Neural progenitor cell (in vitro differentiated cells): Measurements from ENCODE around the gene ANKS1B. TPM values are rescaled to one million over a fixed set of nuclear protein-coding genes. Genes with fewer than 3 reads are reported as not detected.

Experiments used
- DNase-seq: peaks from one replicate; pipeline ENCODE4 v3.0.0-alpha.2; 2016; ENCODE audit warnings: low spot score
- H2AFZ ChIP-seq: fragments of 200-600 bp; sonication (generic); replicated peaks from 2 replicates; pipeline ENCODE4 v1.6.1; 2016; ENCODE audit warnings: antibody characterized with exemption
- H3F3A ChIP-seq: fragments of 200-600 bp; sonication (generic); 2 replicates; pipeline ENCODE4 v1.6.1; 2016; ENCODE audit warnings: antibody characterized with exemption, low read depth
- H3K27ac ChIP-seq: fragments of 200-600 bp; sonication (generic); 2 replicates; pipeline ENCODE4 v1.5.1; 2016; ENCODE audit warnings: mild to moderate bottlenecking
- H3K27me3 ChIP-seq: fragments of 200-600 bp; sonication (generic); 2 replicates; pipeline ENCODE4 v1.6.1; 2016; ENCODE audit warnings: mild to moderate bottlenecking, moderate library complexity
- H3K36me3 ChIP-seq: fragments of 200-600 bp; sonication (generic); 2 replicates; pipeline ENCODE4 v1.5.1; 2016
- H3K4me1 ChIP-seq: fragments of 200-600 bp; sonication (generic); 2 replicates; pipeline ENCODE4 v1.6.1; 2016; ENCODE audit warnings: mixed run types
- H3K4me2 ChIP-seq: fragments of 200-600 bp; sonication (generic); 2 replicates; pipeline ENCODE4 v1.6.1; 2016
- H3K4me3 ChIP-seq: fragments of 200-600 bp; sonication (generic); 2 replicates; pipeline ENCODE4 v1.5.1; 2016
- H3K79me2 ChIP-seq: fragments of 200-600 bp; sonication (generic); 2 replicates; pipeline ENCODE4 v1.6.1; 2016; ENCODE audit warnings: low read depth
- H3K9ac ChIP-seq: fragments of 200-600 bp; sonication (generic); 2 replicates; pipeline ENCODE4 v1.6.1; 2016
- H3K9me3 ChIP-seq: fragments of 200-600 bp; sonication (generic); 2 replicates; pipeline ENCODE4 v1.5.1; 2016; ENCODE audit warnings: low read depth
- H4K20me1 ChIP-seq: fragments of 200-600 bp; sonication (generic); 2 replicates; pipeline ENCODE4 v1.6.1; 2016; ENCODE audit warnings: low read depth
- H3K27ac Mint-ChIP-seq: 3 replicates; pipeline ENCODE4 v1.8.0; 2021; ENCODE audit warnings: mixed read lengths
- H3K27me3 Mint-ChIP-seq: 2 replicates; pipeline ENCODE4 v1.8.0; 2022; ENCODE audit warnings: low read depth, mild to moderate bottlenecking, inconsistent platforms, moderate library complexity, mixed read lengths; ENCODE audit not compliant: insufficient read depth
- H3K36me3 Mint-ChIP-seq: 3 replicates; pipeline ENCODE4 v1.8.0; 2021; ENCODE audit warnings: mixed read lengths
- H3K4me1 Mint-ChIP-seq: 3 replicates; pipeline ENCODE4 v1.8.0; 2021; ENCODE audit warnings: mixed read lengths
- H3K4me3 Mint-ChIP-seq: 3 replicates; pipeline ENCODE4 v1.8.0; 2021; ENCODE audit warnings: mild to moderate bottlenecking, moderate library complexity, mixed read lengths
- H3K9me3 Mint-ChIP-seq: 3 replicates; pipeline ENCODE4 v1.8.0; 2020; ENCODE audit warnings: mixed read lengths
- EZH2 ChIP-seq: fragments of 200-600 bp; sonication (generic); IDR thresholded peaks from 2 replicates; pipeline ENCODE4 v1.6.1; 2017; ENCODE audit warnings: antibody characterized with exemption, mild to moderate bottlenecking, moderate library complexity
- EZH2phosphoT487 ChIP-seq: fragments of 200-600 bp; sonication (generic); IDR thresholded peaks from 2 replicates; pipeline ENCODE4 v1.6.1; 2017; ENCODE audit warnings: antibody characterized with exemption
- total RNA-seq: library from RNA; depleted of rRNA; stranded (reverse); fragments of >200 nt; gene quantifications from 2 replicates; pipeline ENCODE4 v1.2.3, GENCODE V29; 2015; ENCODE audit warnings: low replicate concordance
- TF ChIP-seq, protein P1 (sequence below): fragments of 200-600 bp; sonication (generic); IDR thresholded peaks from 2 replicates; pipeline ENCODE4 v1.5.1; 2017; ENCODE audit warnings: antibody characterized with exemption, mild to moderate bottlenecking

Gene ANKS1B
- total RNA-seq, 1 donor from 2014 or later, result 7.9 TPM

GRCh38 chr12:99498756-99499155 lies 486.0 kb downstream of the ANKS1B start:
- Histone ChIP-seq H3K9ac (no peak overlapping the region), H4K20me1 (no peaks in the 10 kb centered on the region), H3K27me3 (no peaks in the 10 kb centered on the region), H3K9me3 (no peaks in the 10 kb centered on the region), H3K36me3 (no peaks in the 10 kb centered on the region), H2AFZ (no peak overlapping the region), H3K4me3 (no peak overlapping the region), H3K27ac (no peak overlapping the region), H3K4me2 (no peak overlapping the region), H3F3A (no peaks in the 10 kb centered on the region), H3K79me2 (no peaks in the 10 kb centered on the region), H3K4me1 (peaks cover 4% of the 10 kb centered on the region)
- H3K9me3 Mint-ChIP-seq, result peaks cover 2% of the 10 kb centered on the region
- H3K4me1 Mint-ChIP-seq, result peaks cover 2% of the 10 kb centered on the region
- H3K4me3 Mint-ChIP-seq, result no peak overlapping the region
- DNase-seq, result no peak
- no peaks in the 10 kb centered on the region for H3K27me3 Mint-ChIP-seq
- TF ChIP-seq EZH2, result no peak
- no peaks in the 10 kb centered on the region for H3K36me3 Mint-ChIP-seq
- no peak overlapping the region for H3K27ac Mint-ChIP-seq

DNA sequence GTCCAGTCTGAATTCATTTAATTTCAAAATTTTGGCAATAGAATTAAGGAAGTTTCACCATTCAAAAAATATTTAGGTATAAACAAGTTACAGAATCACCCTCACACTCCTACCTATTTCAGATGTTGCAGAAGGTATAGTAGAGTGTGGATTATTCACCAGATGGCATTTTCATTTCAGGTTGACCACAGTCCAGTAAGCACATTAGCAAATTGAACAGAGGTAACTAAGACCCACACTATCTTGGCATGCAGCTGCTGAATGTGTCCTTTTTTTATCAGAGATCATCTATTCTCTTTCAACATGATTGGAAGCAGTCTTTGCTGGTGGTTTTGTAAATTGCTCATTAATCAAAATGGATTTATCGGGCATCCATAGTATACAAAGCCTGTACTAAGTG lies 488.9 kb downstream of the ANKS1B start:
- no peaks in the 10 kb centered on the region for H3K36me3 Mint-ChIP-seq
- peaks cover 2% of the 10 kb centered on the region for H3K4me1 Mint-ChIP-seq
- no peaks in the 10 kb centered on the region for H3K27me3 ChIP-seq

DNA sequence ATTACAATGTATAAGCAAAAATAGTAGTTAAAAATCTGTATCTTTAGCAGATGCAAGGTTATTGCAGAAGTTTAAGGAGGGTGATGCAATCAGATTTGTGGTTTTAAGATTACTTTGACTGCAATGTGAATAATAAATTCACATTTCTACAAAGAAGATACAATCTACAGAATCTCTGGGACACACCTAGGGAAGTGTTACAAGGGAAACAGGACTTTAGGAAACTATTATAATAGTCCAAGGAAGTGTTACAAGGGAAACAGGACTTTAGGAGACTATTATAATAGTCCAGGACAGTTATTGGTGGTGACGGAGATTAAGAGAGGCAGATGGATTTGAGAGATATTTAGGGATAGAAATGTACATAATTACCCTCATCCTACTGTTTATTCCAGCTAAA lies 491.5 kb downstream of the ANKS1B start:
- no peak overlapping the region for H3K27ac ChIP-seq
- H3K9me3 Mint-ChIP-seq, result peaks cover 2% of the 10 kb centered on the region

More for the DNA sequence above, 488.9 kb downstream of the ANKS1B start:
- H3K27ac Mint-ChIP-seq, result no peak overlapping the region
- Histone ChIP-seq H3K36me3 (no peaks in the 10 kb centered on the region), H3K4me1 (peaks cover 4% of the 10 kb centered on the region), H3K4me2 (no peak overlapping the region), H4K20me1 (no peaks in the 10 kb centered on the region), H3K9ac (no peak overlapping the region), H3K79me2 (no peaks in the 10 kb centered on the region), H3K4me3 (no peak overlapping the region), H2AFZ (no peak overlapping the region), H3K27ac (no peak overlapping the region), H3F3A (no peaks in the 10 kb centered on the region), H3K9me3 (no peaks in the 10 kb centered on the region)
- H3K4me3 Mint-ChIP-seq, result no peak overlapping the region
- no peaks in the 10 kb centered on the region for H3K27me3 Mint-ChIP-seq
- H3K9me3 Mint-ChIP-seq, result peaks cover 2% of the 10 kb centered on the region
- DNase-seq, result no peak
- no peak for TF ChIP-seq EZH2phosphoT487
- TF ChIP-seq, protein P1, sequence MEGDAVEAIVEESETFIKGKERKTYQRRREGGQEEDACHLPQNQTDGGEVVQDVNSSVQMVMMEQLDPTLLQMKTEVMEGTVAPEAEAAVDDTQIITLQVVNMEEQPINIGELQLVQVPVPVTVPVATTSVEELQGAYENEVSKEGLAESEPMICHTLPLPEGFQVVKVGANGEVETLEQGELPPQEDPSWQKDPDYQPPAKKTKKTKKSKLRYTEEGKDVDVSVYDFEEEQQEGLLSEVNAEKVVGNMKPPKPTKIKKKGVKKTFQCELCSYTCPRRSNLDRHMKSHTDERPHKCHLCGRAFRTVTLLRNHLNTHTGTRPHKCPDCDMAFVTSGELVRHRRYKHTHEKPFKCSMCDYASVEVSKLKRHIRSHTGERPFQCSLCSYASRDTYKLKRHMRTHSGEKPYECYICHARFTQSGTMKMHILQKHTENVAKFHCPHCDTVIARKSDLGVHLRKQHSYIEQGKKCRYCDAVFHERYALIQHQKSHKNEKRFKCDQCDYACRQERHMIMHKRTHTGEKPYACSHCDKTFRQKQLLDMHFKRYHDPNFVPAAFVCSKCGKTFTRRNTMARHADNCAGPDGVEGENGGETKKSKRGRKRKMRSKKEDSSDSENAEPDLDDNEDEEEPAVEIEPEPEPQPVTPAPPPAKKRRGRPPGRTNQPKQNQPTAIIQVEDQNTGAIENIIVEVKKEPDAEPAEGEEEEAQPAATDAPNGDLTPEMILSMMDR, result no peak
- no peak for TF ChIP-seq EZH2

DNA sequence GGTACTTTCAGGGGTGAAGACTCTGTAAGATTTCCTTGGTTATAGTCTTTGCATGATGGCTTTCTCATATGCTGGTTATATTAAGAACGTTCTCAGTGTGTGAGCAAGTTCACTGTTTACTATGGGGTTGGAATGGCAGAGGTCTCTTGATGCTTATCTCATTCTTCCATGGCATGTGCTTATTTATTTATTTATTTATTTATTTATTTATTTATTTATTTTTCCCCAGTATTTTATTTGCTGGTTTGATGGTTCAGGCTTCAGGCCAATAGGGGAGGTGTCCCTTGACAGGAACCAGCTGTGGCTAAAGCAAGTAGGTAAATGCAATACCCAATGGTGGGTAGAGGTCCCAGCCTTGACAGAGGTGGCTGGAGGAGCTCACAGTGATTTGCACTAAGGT lies 498.5 kb downstream of the ANKS1B start:
- Histone ChIP-seq H4K20me1 (no peaks in the 10 kb centered on the region), H3K4me3 (no peak overlapping the region), H3F3A (no peaks in the 10 kb centered on the region), H3K36me3 (no peaks in the 10 kb centered on the region), H3K27me3 (no peaks in the 10 kb centered on the region), H3K79me2 (no peaks in the 10 kb centered on the region), H3K27ac (no peak overlapping the region), H3K4me2 (no peak overlapping the region), H3K4me1 (no peaks in the 10 kb centered on the region), H3K9ac (no peak overlapping the region), H3K9me3 (no peaks in the 10 kb centered on the region), H2AFZ (no peak overlapping the region)
- H3K9me3 Mint-ChIP-seq, result peaks cover 10% of the 10 kb centered on the region
- TF ChIP-seq EZH2 (no peak), EZH2phosphoT487 (no peak)
- TF ChIP-seq, protein P1, result no peak
- H3K4me1 Mint-ChIP-seq, result no peaks in the 10 kb centered on the region
- H3K27ac Mint-ChIP-seq, result no peak overlapping the region
- no peak overlapping the region for H3K4me3 Mint-ChIP-seq
- no peaks in the 10 kb centered on the region for H3K36me3 Mint-ChIP-seq
- DNase-seq, result no peak
- H3K27me3 Mint-ChIP-seq, result peaks cover 2% of the 10 kb centered on the region

More for the DNA sequence above, 491.5 kb downstream of the ANKS1B start:
- Histone ChIP-seq H3K4me2 (no peak overlapping the region), H2AFZ (no peak overlapping the region), H3K4me3 (no peak overlapping the region), H3K9ac (no peak overlapping the region), H3K27me3 (no peaks in the 10 kb centered on the region), H3K4me1 (peaks cover 4% of the 10 kb centered on the region), H3K9me3 (no peaks in the 10 kb centered on the region), H3K79me2 (no peaks in the 10 kb centered on the region), H3F3A (no peaks in the 10 kb centered on the region), H3K36me3 (no peaks in the 10 kb centered on the region), H4K20me1 (no peaks in the 10 kb centered on the region)
- no peaks in the 10 kb centered on the region for H3K27me3 Mint-ChIP-seq
- H3K27ac Mint-ChIP-seq, result no peak overlapping the region
- DNase-seq, result no peak
- no peak overlapping the region for H3K4me3 Mint-ChIP-seq
- H3K4me1 Mint-ChIP-seq, result peaks cover 2% of the 10 kb centered on the region
- TF ChIP-seq EZH2 (no peak), EZH2phosphoT487 (no peak)
- TF ChIP-seq, protein P1, result no peak
- H3K36me3 Mint-ChIP-seq, result no peaks in the 10 kb centered on the region
